ENCODE results near the gene CEP85L.
"Not testable (repeated sequence)": the region's sequence is repeated elsewhere in the genome, so short reads cannot be mapped to it uniquely, and the experiment has no call there.

Gene CEP85L

GRCh38 chr6:118489990-118490389, 161.4 kb downstream of the CEP85L start:
- no peak for DNase-seq

DNA sequence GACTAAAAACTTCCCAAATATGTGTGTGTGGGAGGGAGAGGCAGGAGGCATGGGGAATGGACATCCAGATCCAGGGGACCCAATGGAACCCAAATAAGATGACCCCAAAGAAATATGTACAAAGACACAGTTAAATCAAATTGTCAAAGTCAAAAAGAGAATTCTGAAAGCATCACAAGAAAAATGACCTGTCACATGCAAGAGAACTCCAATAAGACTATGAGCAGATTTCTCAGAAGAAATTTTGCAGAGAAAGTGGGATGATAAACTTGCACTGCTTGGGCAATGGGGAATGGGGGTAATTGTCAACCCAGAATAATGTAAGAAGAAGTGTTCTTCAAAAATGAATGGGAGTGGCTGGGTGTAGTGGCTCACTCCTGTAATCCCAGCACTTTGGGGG, 162.8 kb downstream of the CEP85L start:
- DNase-seq: no peak

DNA sequence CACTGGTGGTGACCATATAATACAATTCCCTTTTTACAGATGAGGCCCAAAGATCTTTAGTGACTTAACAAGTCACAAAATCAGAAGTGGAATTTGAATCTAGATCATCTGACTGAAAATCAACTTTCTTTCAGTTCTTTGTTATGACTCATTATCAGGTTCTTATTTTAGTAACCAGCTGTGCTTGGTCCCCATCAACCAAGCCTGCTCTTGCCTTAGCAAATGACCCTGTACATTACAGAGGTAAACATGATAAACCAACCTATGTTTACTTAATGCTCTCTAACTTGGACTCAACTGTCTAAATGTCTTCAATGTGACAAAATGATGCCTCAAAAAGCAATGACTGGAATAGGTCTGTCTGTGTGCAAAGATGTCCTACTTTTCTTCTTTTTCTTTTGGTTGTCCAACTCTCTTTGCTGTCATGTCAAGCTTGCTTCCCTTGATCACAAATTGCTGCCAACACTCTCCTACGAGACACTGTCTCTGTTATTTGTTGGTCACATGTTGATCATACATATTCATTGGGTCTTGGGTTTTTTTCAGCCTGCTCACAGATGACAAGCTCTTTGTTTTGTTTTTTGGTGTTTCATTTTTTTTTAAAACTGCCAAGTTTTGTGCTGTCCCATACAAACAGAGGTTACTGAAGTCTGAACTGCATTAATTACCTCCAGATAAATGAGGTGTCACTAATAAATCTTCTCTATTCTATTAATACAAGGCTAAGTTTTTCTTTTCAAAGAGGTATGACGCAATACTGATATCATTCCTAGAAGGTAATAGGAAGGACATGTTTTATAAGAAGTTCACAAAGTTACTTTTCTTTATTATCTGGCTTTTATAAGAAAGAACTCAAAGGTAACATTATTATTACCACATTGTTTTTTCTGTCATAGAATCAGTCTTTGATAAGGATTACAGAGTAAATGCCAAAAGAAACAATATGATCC, 165.5 kb downstream of the CEP85L start:
- DNase-seq: no peak

GRCh38 chr6:118476551-118476950, 174.8 kb downstream of the CEP85L start:
- no peak for DNase-seq

DNA sequence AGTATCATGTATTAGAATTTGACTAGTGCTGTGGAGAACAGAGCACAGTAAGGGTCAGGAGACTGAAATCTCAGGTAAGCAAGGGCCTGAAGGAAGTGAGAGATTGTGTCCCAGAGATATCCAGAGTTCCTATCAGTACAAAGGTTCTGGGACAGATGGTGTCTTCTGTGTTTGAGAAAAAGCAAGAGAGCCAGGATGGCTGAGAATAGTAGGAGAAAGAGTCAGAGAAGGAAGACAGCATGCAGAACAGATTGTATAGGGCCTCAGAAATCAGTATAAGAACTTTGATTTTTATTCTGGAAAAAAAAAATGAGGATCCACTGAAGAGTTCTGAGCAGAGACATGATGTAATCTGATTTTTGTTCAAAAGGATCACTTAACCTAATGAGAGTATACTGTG, 178.1 kb downstream of the CEP85L start:
- DNase-seq: no peak

GRCh38 chr6:118469468-118469867, 181.9 kb downstream of the CEP85L start:
- no peak for DNase-seq

- no peak for DNase-seq
These were observed 182.5 kb downstream of the CEP85L start for GRCh38 chr6:118468682-118469465.

DNA sequence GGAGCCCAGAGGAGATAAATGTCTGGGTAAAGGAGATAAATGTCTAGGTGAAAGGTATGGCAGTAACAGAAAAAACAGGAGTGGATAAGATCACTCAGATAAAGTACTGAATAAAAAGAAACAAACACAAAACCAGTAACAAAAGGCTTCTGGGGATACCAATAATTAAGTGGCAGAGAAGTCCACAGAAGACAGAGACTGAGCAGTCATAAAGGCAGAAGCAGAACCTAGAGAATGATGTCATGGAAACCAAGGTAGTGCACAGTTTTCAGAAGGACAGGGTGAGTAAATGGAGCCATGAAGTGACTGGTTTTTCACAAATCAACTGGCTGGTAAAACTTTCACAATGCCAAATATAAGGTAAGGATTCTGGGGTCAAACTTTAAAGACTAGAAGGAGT, 184.2 kb downstream of the CEP85L start:
- DNase-seq: no peak

- DNase-seq: no peak
These were observed 186.8 kb downstream of the CEP85L start for GRCh38 chr6:118464620-118465019.

DNA sequence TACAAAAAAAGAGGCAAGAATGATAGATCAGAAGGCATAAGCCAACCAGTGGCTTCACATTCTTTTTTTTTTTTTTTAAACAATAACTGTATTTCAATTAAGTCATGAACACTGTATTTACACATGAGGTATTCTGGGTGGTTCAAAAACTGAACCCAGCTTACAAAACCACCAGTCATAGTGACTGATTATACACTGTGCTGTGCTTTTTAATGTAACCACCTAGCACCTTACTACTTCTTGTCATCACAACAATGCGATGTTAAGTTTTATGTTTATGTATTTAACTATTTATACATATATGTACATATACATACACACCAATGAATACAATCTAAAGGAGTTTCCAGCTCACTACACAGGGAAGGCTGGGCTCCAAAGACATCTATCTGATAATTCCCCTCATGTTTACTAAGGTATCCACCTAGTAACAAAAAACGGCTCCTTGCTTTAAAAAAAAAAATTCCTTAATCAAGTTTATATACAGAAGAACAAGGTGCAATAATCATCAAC, 190.4 kb downstream of the CEP85L start:
- no peak for DNase-seq

DNA sequence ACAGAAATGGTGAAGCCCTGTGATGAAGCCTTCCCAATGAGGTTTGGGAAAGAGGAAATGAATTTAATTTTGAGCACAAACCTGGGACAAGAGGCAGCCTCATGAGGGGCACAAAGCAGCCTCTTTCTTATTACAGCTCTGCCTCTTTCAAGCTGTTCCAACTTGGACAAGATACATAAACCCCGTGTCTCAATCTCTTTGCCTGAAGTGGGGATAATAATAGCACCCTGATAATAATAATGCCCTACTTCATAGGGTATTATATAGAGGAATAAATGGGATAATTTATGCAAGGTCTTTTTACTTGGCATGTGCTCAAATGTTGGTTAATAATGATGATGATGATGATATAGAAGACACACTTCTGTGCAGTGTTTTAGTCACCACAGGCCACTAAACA, 194.4 kb downstream of the CEP85L start:
- no peak for DNase-seq

- DNase-seq: no peak
These were observed 199.6 kb downstream of the CEP85L start for GRCh38 chr6:118451839-118452238.

GRCh38 chr6:118444796-118445195, 206.6 kb downstream of the CEP85L start:
- DNase-seq: no peak

DNA sequence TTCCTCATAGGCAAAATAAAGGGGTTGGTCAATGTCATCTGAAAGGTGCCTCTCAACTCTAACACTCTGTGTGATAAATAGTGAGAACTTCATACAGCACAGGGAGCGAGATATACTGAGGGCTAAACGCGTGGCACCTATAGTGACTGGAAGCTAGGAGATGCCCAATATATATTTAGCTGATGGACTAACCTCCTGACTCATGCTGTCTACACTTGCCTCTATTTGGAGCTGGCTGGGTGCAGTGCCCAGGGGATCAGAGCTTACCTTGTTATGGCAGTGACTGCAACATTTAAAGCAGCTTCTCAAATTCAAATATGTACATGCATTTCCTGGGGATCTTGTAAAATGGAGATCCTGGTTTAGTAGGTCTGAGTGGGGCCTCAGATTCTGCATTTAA, 214.9 kb downstream of the CEP85L start:
- DNase-seq: no peak

DNA sequence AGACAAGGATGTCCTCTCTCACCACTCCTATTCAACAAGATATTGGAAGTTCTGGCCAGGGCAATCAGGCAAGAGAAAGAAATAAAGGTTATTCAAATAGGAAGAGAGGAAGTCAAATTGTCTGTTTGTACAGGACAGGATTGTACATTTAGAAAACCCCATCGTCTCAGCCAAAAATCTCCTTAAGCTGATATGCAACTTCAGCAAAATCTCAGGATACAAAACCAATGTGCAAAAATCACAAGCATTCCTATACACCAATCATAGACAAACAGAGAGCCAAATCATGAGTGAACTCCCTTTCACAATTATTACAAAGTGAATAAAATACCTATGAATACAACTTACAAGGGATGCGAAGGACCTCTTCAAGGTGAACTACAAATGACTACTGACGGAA, 217.2 kb downstream of the CEP85L start:
- not testable (repeated sequence) for DNase-seq

- DNase-seq: not testable (repeated sequence)
These were observed 230.1 kb downstream of the CEP85L start for GRCh38 chr6:118421312-118421711.

DNA sequence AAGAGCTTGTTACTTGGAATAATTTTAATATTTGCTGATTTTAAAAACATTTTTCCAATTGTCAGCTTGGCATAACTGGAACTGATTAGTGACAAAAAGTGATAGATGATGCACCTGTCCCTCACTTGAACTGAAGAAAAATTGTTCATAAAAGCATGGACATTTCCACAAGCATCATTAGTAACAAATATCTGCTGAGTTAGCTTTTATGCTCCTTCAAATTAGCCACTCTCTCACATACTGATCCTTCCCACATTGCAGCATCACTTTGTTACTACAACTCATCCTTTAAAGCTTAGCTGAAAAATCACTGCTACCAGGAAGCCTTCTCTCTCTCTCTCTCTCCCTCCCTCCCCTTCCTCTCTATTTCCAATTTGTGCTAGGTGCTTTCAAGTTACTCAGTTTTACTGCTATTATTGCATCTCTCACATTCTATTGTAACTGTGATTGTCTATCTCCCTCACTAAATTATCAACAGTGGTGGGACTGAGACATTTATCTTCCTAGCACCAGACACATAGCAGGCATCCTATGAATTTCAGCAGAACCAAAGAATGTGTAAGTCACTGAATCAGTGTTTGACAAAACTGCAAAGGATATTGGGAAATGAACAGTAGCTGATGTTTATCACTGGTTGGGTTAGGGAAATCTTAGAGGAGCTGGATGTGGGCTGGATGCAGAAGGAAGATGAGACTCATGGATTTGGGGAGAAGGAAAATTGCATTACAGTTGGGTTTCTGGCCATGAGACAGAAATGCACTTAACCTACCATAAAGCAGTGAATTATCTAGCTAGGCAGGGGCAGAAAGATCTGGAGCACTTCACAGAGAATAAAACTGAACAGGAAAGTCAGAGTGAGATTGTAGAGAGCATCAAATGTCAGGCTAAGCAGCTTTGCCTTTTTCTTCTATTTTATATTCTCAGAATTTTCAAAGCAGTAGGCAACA, 231.7 kb downstream of the CEP85L start:
- DNase-seq: no peak
